GM19467 (cell line): ENCODE measurements around the gene DAG1.

Source experiments
- ATAC-seq: cut with Tn5 transposase; IDR thresholded peaks from one replicate; pipeline ENCODE4 v1.9.1; 2021; ENCODE audit warnings: mild to moderate bottlenecking, moderate library complexity; ENCODE audit not compliant: unreplicated experiment

The DAG1 gene

GRCh38 chr3:49469936-49470713 is at the start of gene DAG1:
Gene DAG1 (plus strand): TSS chr3:49470267. CDS start chr3:49510535, 40,268 bp downstream.
- ATAC-seq, result peak; percentile 79

GRCh38 chr3:49421890-49422378 is 48.1 kb upstream of the DAG1 start:
- no peak for ATAC-seq

GRCh38 chr3:49422379-49423248 is 47.5 kb upstream of the DAG1 start, which contains the start of gene AMT:
Gene AMT (minus strand): TSS chr3:49422473. CDS start chr3:49422450, 23 bp downstream.
- ATAC-seq, result no peak

- no peak for ATAC-seq
Measured at GRCh38 chr3:49424816-49425215, 45.3 kb upstream of the DAG1 start.

GRCh38 chr3:49427586-49427985 is 42.5 kb upstream of the DAG1 start:
- ATAC-seq, result no peak

- ATAC-seq, result no peak
Measured at GRCh38 chr3:49428752-49429080, 41.4 kb upstream of the DAG1 start.

GRCh38 chr3:49434731-49435130 is 35.3 kb upstream of the DAG1 start:
- ATAC-seq, result no peak

- no peak for ATAC-seq
Measured at GRCh38 chr3:49445391-49445790, 24.7 kb upstream of the DAG1 start.

- ATAC-seq, result no peak
Measured at GRCh38 chr3:49453621-49454020, 16.4 kb upstream of the DAG1 start.

- no peak for ATAC-seq
Measured at GRCh38 chr3:49454458-49454857, 15.6 kb upstream of the DAG1 start.

GRCh38 chr3:49454898-49455681 is 15.0 kb upstream of the DAG1 start:
- ATAC-seq, result no peak

- ATAC-seq, result no peak
Measured at GRCh38 chr3:49456466-49456865, 13.6 kb upstream of the DAG1 start.

GRCh38 chr3:49460188-49460890 is 9.7 kb upstream of the DAG1 start:
- no peak for ATAC-seq

- no peak for ATAC-seq
Measured at GRCh38 chr3:49460956-49461355, 9.1 kb upstream of the DAG1 start.

GRCh38 chr3:49461443-49462171 is 8.5 kb upstream of the DAG1 start:
- no peak for ATAC-seq

GRCh38 chr3:49462222-49462621 is 7.8 kb upstream of the DAG1 start:
- no peak for ATAC-seq

GRCh38 chr3:49465270-49466034 is 4.6 kb upstream of the DAG1 start:
- no peak for ATAC-seq

- ATAC-seq, result no peak
Measured at GRCh38 chr3:49466085-49466484, 4.0 kb upstream of the DAG1 start.
